Astrocyte (in vitro differentiated cells and primary cell): ENCODE measurements around the gene DLG3. TPM values are rescaled to one million over a fixed set of nuclear protein-coding genes. Genes with fewer than 3 reads are reported as not detected.
A peak's percentile ranks its signal among the peaks of the same experiment; 100 is the strongest.

ENCODE experiments used
- DNase-seq: peaks from one replicate; pipeline ENCODE4 v3.0.0-alpha.2; 2010; ENCODE audit warnings: low read depth
- FAIRE-seq: peaks from 2 replicates; lab custom pipeline; 2011; peaks lifted over from hg19 to GRCh38; lab: Jason Lieb, UNC
- H2AFZ ChIP-seq: 2 replicates; pipeline ENCODE4 v1.6.0; 2012; ENCODE audit warnings: low read depth, low read length, inconsistent platforms
- H3K27ac ChIP-seq: 2 replicates; pipeline ENCODE4 v1.5.1; 2011; ENCODE audit warnings: low read depth, low read length, inconsistent platforms
- H3K27me3 ChIP-seq: 2 replicates; pipeline ENCODE4 v1.6.0; 2011; ENCODE audit warnings: low read length, inconsistent platforms; ENCODE audit not compliant: insufficient read depth
- H3K36me3 ChIP-seq: 2 replicates; pipeline ENCODE4 v1.5.1; 2011; ENCODE audit warnings: low read length, inconsistent platforms; ENCODE audit not compliant: insufficient read depth
- H3K4me1 ChIP-seq: 2 replicates; pipeline ENCODE4 v1.5.1; 2011; ENCODE audit warnings: low read length, inconsistent platforms; ENCODE audit not compliant: insufficient read depth
- H3K4me2 ChIP-seq: 2 replicates; pipeline ENCODE4 v1.6.0; 2012; ENCODE audit warnings: low read length, inconsistent platforms
- H3K4me3 ChIP-seq: 2 replicates; pipeline ENCODE4 v1.5.1; 2011; ENCODE audit warnings: low read depth, mild to moderate bottlenecking, low read length, inconsistent platforms; ENCODE audit not compliant: insufficient read depth
- H3K79me2 ChIP-seq: 2 replicates; pipeline ENCODE4 v1.6.0; 2012; ENCODE audit warnings: mild to moderate bottlenecking, low read length, inconsistent platforms; ENCODE audit not compliant: insufficient read depth
- H3K9ac ChIP-seq: 2 replicates; pipeline ENCODE4 v1.6.0; 2012; ENCODE audit warnings: mild to moderate bottlenecking, low read length, inconsistent platforms
- H3K9me3 ChIP-seq: 2 replicates; pipeline ENCODE4 v1.5.1; 2012; ENCODE audit warnings: low read depth, mild to moderate bottlenecking, low read length, inconsistent platforms; ENCODE audit not compliant: insufficient read depth
- H4K20me1 ChIP-seq: 2 replicates; pipeline ENCODE4 v1.6.0; 2012; ENCODE audit warnings: low read length, inconsistent platforms; ENCODE audit not compliant: insufficient read depth
- H3K27ac Mint-ChIP-seq: one replicate; pipeline ENCODE4 v1.8.0; 2021; ENCODE audit warnings: mild to moderate bottlenecking, mixed read lengths; ENCODE audit not compliant: unreplicated experiment
- H3K27me3 Mint-ChIP-seq: one replicate; pipeline ENCODE4 v1.8.0; 2021; ENCODE audit warnings: low read depth, mixed read lengths; ENCODE audit not compliant: unreplicated experiment
- H3K36me3 Mint-ChIP-seq: one replicate; pipeline ENCODE4 v1.8.0; 2021; ENCODE audit warnings: low read depth, mixed read lengths; ENCODE audit not compliant: unreplicated experiment
- H3K4me1 Mint-ChIP-seq: one replicate; pipeline ENCODE4 v1.8.0; 2021; ENCODE audit warnings: low read depth, mixed read lengths; ENCODE audit not compliant: unreplicated experiment
- H3K4me3 Mint-ChIP-seq: one replicate; pipeline ENCODE4 v1.8.0; 2021; ENCODE audit warnings: mild to moderate bottlenecking, moderate library complexity, mixed read lengths; ENCODE audit not compliant: unreplicated experiment
- H3K9me3 Mint-ChIP-seq: one replicate; pipeline ENCODE4 v1.8.0; 2021; ENCODE audit warnings: mild to moderate bottlenecking, mixed read lengths; ENCODE audit not compliant: unreplicated experiment
- CTCF ChIP-seq: IDR thresholded peaks from 2 replicates; pipeline ENCODE4 v1.5.1; 2011; ENCODE audit warnings: low read depth, mild to moderate bottlenecking, inconsistent platforms, low read length, moderate library complexity; ENCODE audit not compliant: insufficient read depth
- EZH2 ChIP-seq: IDR thresholded peaks from 2 replicates; pipeline ENCODE4 v1.6.1; 2012; ENCODE audit warnings: mild to moderate bottlenecking, low read length, inconsistent platforms; ENCODE audit not compliant: insufficient read depth
- total RNA-seq: library from RNA; stranded (reverse); gene quantifications from 2 replicates; pipeline ENCODE4 v1.2.1, GENCODE V29; 2021

Gene DLG3
- total RNA-seq, 1 donor from 2014 or later, result 15.2 TPM

GRCh38 chrX:70432936-70433847 lies 11.4 kb upstream of the DLG3 start:
- DNase-seq (no peak), FAIRE-seq (peak; percentile 77)
- no peaks in the 10 kb centered on the region for H3K36me3 Mint-ChIP-seq
- Histone ChIP-seq H2AFZ (peak overlapping the region; percentile 94), H3K27ac (no peak overlapping the region), H3K4me2 (peak overlapping the region; percentile 98), H3K27me3 (no peaks in the 10 kb centered on the region), H4K20me1 (no peaks in the 10 kb centered on the region), H3K4me1 (peaks cover 8% of the 10 kb centered on the region), H3K4me3 (no peak overlapping the region), H3K9me3 (no peaks in the 10 kb centered on the region), H3K36me3 (no peaks in the 10 kb centered on the region), H3K79me2 (no peaks in the 10 kb centered on the region), H3K9ac (peak overlapping the region; percentile 87)
- TF ChIP-seq EZH2, result no peak
- TF ChIP-seq CTCF, result no peak
- peak overlapping the region; percentile 91 for H3K4me3 Mint-ChIP-seq
- H3K9me3 Mint-ChIP-seq, result no peaks in the 10 kb centered on the region
- no peak overlapping the region for H3K27ac Mint-ChIP-seq
- H3K4me1 Mint-ChIP-seq, result peaks cover under 1% of the 10 kb centered on the region
- peaks cover 4% of the 10 kb centered on the region for H3K27me3 Mint-ChIP-seq

- no peaks in the 10 kb centered on the region for H3K36me3 Mint-ChIP-seq
- H3K27ac Mint-ChIP-seq, result peak overlapping the region; percentile 62
- no peaks in the 10 kb centered on the region for H3K36me3 ChIP-seq
- H3K79me2 ChIP-seq, result no peaks in the 10 kb centered on the region
- H3K9ac ChIP-seq, result peak overlapping the region; percentile 87
- TF ChIP-seq EZH2 (no peak), CTCF (peak; percentile 36)
- peaks cover 10% of the 10 kb centered on the region for H3K4me1 ChIP-seq
- peaks cover 6% of the 10 kb centered on the region for H3K4me1 Mint-ChIP-seq
- H3K9me3 Mint-ChIP-seq, result no peaks in the 10 kb centered on the region
- peak overlapping the region; percentile 94 for H2AFZ ChIP-seq
- peak; percentile 14 for DNase-seq
- peaks cover 4% of the 10 kb centered on the region for H3K27me3 Mint-ChIP-seq
- H3K9me3 ChIP-seq, result no peaks in the 10 kb centered on the region
- peak overlapping the region; percentile 98 for H3K4me2 ChIP-seq
- no peak for FAIRE-seq
- H3K27ac ChIP-seq, result peak overlapping the region; percentile 59
- H3K4me3 ChIP-seq, result peak overlapping the region; percentile 68
- H3K27me3 ChIP-seq, result no peaks in the 10 kb centered on the region
- no peaks in the 10 kb centered on the region for H4K20me1 ChIP-seq
- H3K4me3 Mint-ChIP-seq, result peak overlapping the region; percentile 91
Measured at GRCh38 chrX:70433848-70434351, 10.7 kb upstream of the DLG3 start.
